Islet precursor cell (in vitro differentiated cells): Measurements from ENCODE around the gene ST3GAL2.
A peak's percentile ranks its signal among the peaks of the same experiment; 100 is the strongest.

Experiments
- DNase-seq: peaks from one replicate; pipeline ENCODE4 v3.0.0-alpha.2; 2018

Gene ST3GAL2

DNA sequence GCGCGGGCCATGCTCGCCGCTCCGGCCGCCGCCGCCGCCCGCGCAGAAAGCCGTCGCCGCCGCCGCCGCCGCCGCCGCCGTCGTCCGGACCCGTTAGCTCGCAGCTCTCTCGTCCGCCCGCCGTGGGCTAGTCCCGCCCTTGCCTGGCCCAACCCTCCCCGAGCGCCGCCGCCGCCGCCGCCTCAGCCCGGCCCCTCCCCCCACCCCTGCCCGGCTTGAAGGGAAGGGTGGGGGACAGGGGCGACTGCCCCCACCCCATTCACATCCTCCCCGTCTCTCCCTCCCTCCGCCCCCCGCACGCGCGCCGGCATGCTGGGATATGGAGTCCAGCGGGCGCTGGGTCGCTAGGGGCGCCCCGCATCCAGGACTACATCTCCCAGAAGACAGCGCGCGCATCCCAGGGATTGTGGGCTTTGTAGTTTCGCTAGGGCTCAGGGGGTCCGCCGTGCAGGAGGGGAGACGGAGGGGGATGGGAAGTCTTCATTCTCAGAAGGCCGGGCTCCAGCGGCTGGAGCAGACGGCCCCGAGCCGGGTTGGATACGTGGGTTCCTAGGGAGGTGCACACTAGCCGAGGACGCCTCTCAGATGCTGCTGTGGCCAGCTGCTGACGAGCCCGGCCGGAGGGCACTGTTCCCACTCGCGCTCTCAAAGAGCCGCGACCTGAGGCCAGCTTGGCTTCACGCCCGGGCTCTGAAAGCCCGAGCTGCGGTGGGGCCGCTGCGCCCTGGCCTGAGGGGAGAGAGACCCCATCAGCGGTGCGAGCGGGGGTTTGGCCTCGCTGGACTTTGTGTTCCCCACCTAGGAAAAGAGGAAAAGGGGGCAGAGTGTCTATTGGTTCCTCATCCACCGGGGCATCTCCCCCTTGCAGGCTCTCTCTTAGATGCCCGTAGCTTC, at the start of gene ST3GAL2:
ST3GAL2 (minus strand) TSS at position 132 of the 894 bp plus-strand sequence. CDS start 40,570 bp downstream, outside the sequence.
- peak; percentile 98 for DNase-seq

DNA sequence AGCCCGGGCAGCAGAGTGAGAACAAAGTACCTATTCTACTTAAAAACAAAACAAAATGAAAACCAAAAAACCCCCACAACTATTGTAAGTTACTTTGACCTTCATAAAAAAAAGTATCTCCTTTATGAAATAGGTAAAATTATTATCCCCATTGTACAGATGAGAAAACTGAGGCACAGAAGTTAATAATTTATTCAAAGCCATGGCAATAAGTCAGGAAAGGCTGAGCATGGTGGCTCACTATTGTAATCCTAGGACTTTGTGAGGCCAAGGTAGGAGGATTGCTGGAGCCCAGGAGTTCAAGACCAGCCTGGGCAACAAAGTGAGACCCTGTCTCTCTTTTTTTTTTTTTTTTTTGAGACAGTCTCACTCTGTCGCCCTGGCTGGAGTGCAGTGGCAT, 46.0 kb upstream of the ST3GAL2 start:
- DNase-seq: no peak

DNA sequence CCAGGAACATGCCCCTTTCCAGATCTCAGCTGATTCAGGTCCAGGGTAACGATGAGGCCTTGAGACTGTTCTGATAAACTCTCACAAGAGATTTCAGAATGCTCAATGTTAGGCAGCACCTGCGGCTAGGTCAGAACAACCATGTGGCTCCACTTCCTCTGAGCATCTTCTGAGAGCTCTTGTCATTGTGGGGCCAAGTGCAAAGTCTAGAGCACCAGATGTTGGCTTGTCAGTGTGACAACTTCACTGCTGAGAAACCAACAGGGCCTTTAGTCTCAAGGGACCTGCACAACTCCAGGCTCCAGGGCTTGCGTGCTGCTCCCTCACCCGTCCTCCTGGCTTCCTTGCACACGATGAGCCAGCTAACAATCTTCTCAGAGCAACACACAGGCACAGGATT, 44.5 kb upstream of the ST3GAL2 start:
- DNase-seq: no peak

GRCh38 chr16:70482624-70483023, 43.7 kb upstream of the ST3GAL2 start:
- DNase-seq: no peak

DNA sequence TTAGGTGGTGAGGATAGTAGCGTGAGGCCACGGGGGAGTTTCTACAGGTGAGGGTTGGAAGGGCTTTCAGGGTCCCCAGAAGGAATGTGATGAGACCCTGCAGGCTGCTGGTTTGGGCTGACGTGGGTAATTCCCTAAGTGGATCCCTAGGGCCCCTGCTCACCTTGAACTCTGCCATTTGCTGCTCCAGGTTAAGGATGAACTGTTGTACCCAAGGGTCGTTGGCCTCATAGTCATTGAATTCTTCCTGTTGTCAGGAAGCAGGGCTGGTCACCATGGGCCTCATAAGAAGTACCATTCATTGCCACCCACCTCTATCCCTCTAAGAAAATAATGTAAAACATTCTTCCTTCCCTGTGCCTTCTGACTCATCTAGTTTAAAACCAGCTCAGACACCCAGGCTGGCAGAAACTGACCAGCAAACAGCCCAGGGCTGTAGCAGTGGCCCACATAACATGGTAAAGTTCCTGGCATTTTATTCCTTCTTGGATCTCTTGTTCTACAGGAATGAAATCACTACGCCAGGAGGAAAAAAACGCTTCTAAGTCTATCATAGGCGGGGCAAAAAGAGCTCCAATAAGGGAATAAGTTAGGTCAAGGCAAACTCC, 43.1 kb upstream of the ST3GAL2 start:
- no peak for DNase-seq

- DNase-seq: no peak
These were observed 41.5 kb upstream of the ST3GAL2 start for GRCh38 chr16:70480127-70481105.

DNA sequence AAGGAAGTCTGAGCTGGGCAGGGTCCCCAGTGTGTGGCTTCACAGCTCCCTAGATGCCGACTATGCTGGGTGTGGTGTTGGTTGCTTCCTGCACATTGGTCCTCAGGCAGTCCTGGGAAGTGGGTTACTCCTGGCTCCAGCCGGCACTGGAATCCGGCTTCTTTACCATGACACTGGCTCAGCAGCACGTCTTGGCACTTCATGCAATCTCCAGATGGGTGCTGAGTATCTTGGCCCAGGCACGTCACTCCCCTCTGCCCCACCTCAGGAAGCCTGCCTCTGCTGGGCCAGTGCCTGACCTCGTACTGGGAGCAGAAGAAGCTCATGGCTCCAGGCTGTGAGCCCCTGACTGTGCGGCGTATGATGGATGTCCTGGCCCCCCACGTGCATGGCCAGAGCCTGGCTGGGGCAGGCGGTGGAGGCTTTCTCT, 40.0 kb upstream of the ST3GAL2 start:
- peak; percentile 47 for DNase-seq

DNA sequence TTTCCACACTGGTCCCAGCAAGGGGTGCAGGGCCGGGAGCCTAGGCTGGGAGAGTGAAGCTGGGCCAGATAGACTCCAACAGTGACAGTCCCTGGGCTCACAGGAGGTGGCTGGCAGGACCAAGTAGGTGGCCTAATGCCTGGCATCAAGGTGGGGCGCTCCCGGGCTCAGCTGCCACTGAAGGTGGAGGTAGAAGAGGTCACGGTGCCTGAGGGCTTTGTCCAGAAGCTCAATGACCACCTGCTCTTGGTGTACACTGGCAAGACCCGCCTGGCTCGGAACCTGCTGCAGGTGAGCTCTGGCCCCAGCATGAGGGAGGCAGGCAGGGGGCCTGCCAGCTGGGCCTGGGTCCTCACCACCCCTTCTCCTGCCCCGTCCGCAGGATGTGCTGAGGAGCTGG, 39.3 kb upstream of the ST3GAL2 start:
- peak; percentile 54 for DNase-seq

- DNase-seq: peak; percentile 75
These were observed 37.5 kb upstream of the ST3GAL2 start for GRCh38 chr16:70476272-70477020.

DNA sequence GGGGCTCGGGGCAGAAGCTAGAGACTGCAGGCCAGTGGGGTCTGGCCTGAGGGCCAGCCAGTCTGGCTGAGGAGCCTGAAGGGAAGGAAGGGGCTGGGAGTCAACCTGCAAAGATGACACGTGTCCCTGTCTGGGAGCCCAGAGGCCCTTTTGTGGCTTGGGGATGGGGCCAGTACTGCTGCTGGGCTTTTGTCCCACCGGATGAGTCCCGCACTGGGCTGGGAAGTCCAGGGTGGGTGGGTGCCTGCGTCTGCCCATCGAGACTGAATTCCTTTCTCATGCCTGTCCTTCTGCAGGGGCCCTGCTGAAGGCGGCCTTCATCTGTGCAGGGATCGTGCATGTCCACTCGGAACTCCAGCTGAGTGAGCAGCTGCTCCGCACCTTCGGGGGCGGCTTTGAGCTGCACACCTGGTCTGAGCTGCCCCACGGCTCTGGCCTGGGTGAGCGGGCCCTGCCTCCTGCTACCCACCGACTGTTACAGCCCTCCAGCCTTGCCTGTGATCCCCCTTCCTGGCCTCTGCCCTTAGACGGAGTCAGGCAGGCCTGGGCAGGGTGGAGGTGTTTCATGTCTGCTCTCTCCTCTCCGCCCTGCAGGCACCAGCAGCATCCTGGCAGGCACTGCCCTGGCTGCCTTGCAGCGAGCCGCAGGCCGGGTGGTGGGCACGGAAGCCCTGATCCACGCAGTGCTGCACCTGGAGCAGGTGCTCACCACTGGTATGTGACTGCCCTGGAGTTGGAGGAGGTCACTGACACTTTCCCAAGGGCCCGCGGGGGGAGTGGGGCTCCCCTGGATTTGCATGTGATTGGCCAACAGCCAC, 36.4 kb upstream of the ST3GAL2 start:
- DNase-seq: peak; percentile 78

DNA sequence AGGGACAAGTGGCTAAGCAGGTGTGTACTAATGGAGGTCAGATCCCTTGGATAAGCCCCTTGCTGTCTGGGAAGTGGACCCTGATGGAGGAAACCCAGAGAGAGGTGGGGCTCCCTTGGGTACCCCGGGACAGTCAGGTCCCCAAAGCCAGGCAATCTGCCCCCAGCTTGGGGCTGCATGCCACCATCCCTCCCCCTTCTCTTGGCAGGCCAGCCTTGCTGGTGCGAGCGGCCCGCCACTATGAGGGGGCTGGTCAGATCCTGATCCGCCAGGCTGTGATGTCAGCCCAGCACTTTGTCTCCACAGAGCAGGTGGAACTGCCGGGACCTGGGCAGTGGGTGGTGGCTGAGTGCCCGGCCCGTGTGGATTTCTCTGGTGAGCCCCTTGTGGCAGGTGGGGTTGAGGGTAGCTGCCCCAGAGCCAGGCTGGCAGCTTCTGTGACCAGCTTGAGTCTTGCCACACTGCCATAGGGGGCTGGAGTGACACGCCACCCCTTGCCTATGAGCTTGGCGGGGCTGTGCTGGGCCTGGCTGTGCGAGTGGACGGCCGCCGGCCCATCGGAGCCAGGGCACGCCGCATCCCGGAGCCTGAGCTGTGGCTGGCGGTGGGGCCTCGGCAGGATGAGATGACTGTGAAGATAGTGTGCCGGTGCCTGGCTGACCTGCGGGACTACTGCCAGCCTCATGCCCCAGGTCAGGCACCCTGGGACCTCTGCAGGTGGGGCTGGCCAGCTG, 35.6 kb upstream of the ST3GAL2 start:
- peak; percentile 52 for DNase-seq

GRCh38 chr16:70473446-70474319, 34.8 kb upstream of the ST3GAL2 start:
- DNase-seq: peak; percentile 48

GRCh38 chr16:70472786-70473433, 34.0 kb upstream of the ST3GAL2 start:
- DNase-seq: peak; percentile 47

- peak; percentile 87 for DNase-seq
These were observed 32.0 kb upstream of the ST3GAL2 start for GRCh38 chr16:70470927-70471341.

DNA sequence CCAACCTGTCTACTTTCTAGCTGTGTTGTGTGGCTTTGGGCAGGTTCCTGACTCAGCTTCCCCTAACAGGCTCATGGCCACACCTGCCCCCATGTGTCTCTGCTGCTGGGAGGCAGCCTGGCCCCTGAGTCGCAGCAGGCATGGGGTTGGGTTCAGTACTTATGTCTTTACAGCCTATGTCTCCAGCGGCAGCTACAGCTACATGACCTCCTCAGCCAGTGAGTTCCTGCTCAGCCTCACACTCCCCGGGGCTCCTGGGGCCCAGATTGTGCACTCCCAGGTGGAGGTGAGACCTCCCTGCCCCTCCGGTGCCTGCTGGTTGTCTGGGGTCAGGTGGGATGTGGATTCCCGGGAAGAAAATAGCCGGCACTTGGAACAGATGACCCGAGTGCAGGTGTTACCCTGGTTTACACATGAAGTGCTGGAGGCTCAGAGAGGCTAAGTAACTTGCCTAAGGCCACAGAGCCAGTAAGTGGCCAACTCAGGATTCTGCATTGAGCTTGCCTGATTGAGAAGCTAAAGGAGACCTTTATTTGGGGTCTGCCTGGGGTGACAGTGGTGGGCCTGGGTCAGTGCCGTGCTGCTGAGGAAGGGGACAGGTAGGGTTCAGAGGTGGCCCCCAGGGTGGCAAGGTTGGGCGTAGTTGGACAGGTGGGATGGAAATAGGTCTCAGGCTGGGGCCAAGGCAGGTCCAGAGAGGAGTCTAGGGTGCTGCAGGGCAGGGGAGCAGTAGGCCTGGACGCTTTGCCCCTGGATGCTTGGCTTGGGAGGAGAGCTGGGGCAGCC, 31.4 kb upstream of the ST3GAL2 start:
- DNase-seq: peak; percentile 46

- no peak for DNase-seq
These were observed 30.1 kb upstream of the ST3GAL2 start for GRCh38 chr16:70468776-70469525.

DNA sequence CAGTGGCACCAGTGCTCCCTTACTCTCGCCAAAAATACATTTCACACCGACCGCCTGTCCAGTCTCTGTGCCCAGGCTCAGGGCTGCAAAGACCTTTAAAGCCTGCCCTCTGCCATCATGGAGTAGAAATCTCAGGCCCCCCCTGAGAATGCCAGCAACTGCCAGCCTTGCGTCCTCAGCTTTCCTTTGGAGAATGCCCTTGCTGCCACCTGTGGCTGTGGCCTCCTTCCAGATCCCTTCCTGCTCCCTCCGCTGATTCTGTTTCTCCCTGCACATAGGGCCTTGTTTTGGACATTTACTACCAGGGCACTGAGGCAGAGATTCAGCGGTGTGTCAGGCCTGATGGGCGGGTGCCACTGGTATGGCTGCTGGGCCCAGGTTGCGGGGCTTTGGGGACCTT, 28.7 kb upstream of the ST3GAL2 start:
- no peak for DNase-seq
